H1 (cell line): ENCODE measurements around the gene TRAPPC5. TPM values are rescaled to one million over a fixed set of nuclear protein-coding genes. Genes with fewer than 3 reads are reported as not detected.
A peak's percentile ranks its signal among the peaks of the same experiment; 100 is the strongest.

Source experiments
- BRCA1 ChIP-seq: IDR thresholded peaks from 2 replicates; pipeline ENCODE4 v1.6.1; 2012; ENCODE audit warnings: low read depth, low read length, improper control_type of control experiment
- EGR1 ChIP-seq: IDR thresholded peaks from 2 replicates; pipeline ENCODE4 v1.6.1; 2011; ENCODE audit warnings: low read depth, low read length, borderline replicate concordance
- EP300 ChIP-seq, 2 experiments: IDR thresholded peaks; 1 replicate in 1 of 2; 2 replicates in 1 of 2; pipeline ENCODE4 v1.6.1; 2011 to 2012; ENCODE audit warnings: low read depth in 2 of 2, low read length in 2 of 2, mild to moderate bottlenecking in 2 of 2, borderline replicate concordance in 1 of 2, inconsistent platforms in 1 of 2, moderate library complexity in 1 of 2
- JUND ChIP-seq: IDR thresholded peaks from 2 replicates; pipeline ENCODE4 v1.6.1; 2011; ENCODE audit warnings: mild to moderate bottlenecking, improper control_type of control experiment, low read length
- POU5F1 ChIP-seq: IDR thresholded peaks from 2 replicates; pipeline ENCODE4 v1.6.1; 2011; ENCODE audit warnings: low read depth, mild to moderate bottlenecking, low read length, moderate library complexity
- RBBP5 ChIP-seq: IDR thresholded peaks from 2 replicates; pipeline ENCODE4 v1.7.1; 2012; ENCODE audit warnings: low read depth, mild to moderate bottlenecking, inconsistent platforms, low read length, moderate library complexity, borderline replicate concordance
- RXRA ChIP-seq: IDR thresholded peaks from 2 replicates; pipeline ENCODE4 v1.6.1; 2011; ENCODE audit warnings: low read depth, mild to moderate bottlenecking, low read length, moderate library complexity; ENCODE audit not compliant: insufficient read depth
- SP1 ChIP-seq: IDR thresholded peaks from 2 replicates; pipeline ENCODE4 v1.6.1; 2011; ENCODE audit warnings: low read depth, low read length
- polyA plus RNA-seq, 7 experiments: library from polyadenylated mRNA; depleted of rRNA in 3 of 7; stranded (reverse) in 5 of 7; unstranded in 2 of 7; fragments of >200 nt in 5 of 7; fragments of 200-250 nt in 2 of 7; gene quantifications; 1 replicate in 5 of 7; 2 replicates in 1 of 7; 4 replicates in 1 of 7; pipeline versions ENCODE4 v1.2.1 to v1.2.3, GENCODE V29; 2011 to 2013; ENCODE audit warnings: missing spikeins in 2 of 7, mixed read lengths in 2 of 7
- total RNA-seq: library from RNA; stranded (reverse); fragmentation: NEBNext Ultra II Directional; extraction: Animal tissue kit (Norgen Biotek cat#: 25700); gene quantifications from 2 replicates; pipeline ENCODE4 v1.2.1, GENCODE V29; 2021
- TF ChIP-seq, protein P1 (sequence below), 3 experiments: IDR thresholded peaks; 1 replicate in 2 of 3; 2 replicates in 1 of 3; pipeline versions ENCODE4 v1.5.1 to v1.6.1; 2011; ENCODE audit warnings: low read length in 3 of 3, mild to moderate bottlenecking in 3 of 3, inconsistent platforms in 2 of 3, low read depth in 1 of 3, moderate library complexity in 1 of 3; ENCODE audit not compliant: insufficient read depth in 1 of 3; ENCODE audit errors: control extremely low read depth in 1 of 3
- TF ChIP-seq, protein P2 (sequence below): IDR thresholded peaks from 2 replicates; pipeline ENCODE4 v1.6.1; 2011; ENCODE audit warnings: low read length, improper control_type of control experiment

The TRAPPC5 gene
- total and polyA plus RNA-seq, 2 of the 8 experiments (the other 6 are each of a cell fraction or from before 2014, with no cell fraction given) = 109 to 120 TPM

- TF ChIP-seq, protein P1, sequence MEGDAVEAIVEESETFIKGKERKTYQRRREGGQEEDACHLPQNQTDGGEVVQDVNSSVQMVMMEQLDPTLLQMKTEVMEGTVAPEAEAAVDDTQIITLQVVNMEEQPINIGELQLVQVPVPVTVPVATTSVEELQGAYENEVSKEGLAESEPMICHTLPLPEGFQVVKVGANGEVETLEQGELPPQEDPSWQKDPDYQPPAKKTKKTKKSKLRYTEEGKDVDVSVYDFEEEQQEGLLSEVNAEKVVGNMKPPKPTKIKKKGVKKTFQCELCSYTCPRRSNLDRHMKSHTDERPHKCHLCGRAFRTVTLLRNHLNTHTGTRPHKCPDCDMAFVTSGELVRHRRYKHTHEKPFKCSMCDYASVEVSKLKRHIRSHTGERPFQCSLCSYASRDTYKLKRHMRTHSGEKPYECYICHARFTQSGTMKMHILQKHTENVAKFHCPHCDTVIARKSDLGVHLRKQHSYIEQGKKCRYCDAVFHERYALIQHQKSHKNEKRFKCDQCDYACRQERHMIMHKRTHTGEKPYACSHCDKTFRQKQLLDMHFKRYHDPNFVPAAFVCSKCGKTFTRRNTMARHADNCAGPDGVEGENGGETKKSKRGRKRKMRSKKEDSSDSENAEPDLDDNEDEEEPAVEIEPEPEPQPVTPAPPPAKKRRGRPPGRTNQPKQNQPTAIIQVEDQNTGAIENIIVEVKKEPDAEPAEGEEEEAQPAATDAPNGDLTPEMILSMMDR (IDR thresholded peaks at IDR 0.05; ENCODE audit: control extremely low read depth in 1 of 3, insufficient read depth in 1 of 3, low read depth in 1 of 3, low read length in 3 of 3) = peak; percentile 72 to 87 (median 79)
- TF ChIP-seq RBBP5 (peak; percentile 64; the same call in 1 of the 2 replicates), BRCA1 (no peak), POU5F1 (no peak), EGR1 (no peak), EP300 (IDR thresholded peaks at IDR 0.05; ENCODE audit: borderline replicate concordance in 1 of 2, low read depth in 2 of 2, low read length in 2 of 2) (no peak), SP1 (peak; percentile 77), JUND (peak; percentile 37; the same call in 1 of the 2 replicates), RXRA (peak; percentile 97)
- TF ChIP-seq, protein P2, sequence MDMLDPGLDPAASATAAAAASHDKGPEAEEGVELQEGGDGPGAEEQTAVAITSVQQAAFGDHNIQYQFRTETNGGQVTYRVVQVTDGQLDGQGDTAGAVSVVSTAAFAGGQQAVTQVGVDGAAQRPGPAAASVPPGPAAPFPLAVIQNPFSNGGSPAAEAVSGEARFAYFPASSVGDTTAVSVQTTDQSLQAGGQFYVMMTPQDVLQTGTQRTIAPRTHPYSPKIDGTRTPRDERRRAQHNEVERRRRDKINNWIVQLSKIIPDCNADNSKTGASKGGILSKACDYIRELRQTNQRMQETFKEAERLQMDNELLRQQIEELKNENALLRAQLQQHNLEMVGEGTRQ = no peak
These were observed 28.5 kb upstream of the TRAPPC5 start (continued) for GRCh38 chr19:7652061-7652641.
